ENCODE results near the gene PSD4.

DNA sequence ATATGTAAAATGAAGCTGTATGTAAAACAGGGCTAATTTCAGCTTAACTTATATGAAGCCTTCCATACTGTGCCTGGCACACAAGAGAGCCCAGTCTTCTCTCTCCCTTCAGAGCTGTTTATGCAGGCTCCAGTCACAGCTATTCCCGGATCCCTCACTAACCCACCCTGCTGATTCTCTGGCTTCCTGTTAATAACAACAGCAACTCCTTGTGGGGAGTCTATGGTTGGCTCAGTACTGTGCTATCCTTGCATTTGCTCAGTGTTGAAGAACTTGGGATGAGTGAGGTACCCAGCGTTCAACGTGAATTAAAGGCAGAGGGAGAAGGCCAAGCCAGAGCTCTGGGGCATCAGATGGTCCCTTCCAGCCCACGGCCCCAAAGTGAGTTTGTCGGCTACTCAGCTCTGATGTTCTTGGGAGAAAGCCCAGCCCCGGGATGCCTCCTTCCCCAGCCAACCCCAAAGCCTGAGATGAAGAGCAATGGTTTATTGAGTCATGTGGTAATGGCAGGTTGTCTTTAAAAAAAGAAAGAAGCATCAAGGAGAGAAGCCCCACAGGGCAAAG is 43.2 kb downstream of the PSD4 start:
- TF ChIP-seq, protein P1, sequence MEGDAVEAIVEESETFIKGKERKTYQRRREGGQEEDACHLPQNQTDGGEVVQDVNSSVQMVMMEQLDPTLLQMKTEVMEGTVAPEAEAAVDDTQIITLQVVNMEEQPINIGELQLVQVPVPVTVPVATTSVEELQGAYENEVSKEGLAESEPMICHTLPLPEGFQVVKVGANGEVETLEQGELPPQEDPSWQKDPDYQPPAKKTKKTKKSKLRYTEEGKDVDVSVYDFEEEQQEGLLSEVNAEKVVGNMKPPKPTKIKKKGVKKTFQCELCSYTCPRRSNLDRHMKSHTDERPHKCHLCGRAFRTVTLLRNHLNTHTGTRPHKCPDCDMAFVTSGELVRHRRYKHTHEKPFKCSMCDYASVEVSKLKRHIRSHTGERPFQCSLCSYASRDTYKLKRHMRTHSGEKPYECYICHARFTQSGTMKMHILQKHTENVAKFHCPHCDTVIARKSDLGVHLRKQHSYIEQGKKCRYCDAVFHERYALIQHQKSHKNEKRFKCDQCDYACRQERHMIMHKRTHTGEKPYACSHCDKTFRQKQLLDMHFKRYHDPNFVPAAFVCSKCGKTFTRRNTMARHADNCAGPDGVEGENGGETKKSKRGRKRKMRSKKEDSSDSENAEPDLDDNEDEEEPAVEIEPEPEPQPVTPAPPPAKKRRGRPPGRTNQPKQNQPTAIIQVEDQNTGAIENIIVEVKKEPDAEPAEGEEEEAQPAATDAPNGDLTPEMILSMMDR (IDR thresholded peaks at IDR 0.05) = no peak
- TF ChIP-seq POLR2A (IDR thresholded peaks at IDR 0.05) = no peak

Measured in adrenal gland (tissue), 5 donors.